GM12891 (cell line): ENCODE data around the gene MYCBPAP.

Experiments
- DNase-seq: peaks from one replicate; pipeline ENCODE4 v3.0.0; 2011; ENCODE audit warnings: low spot score; ENCODE audit not compliant: insufficient read length
- FAIRE-seq: peaks from 2 replicates; lab custom pipeline; 2011; peaks lifted over from hg19 to GRCh38; lab: Jason Lieb, UNC
- PAX5 ChIP-seq: IDR thresholded peaks from 2 replicates; pipeline ENCODE4 v1.6.1; 2011; ENCODE audit warnings: low read length, moderate library complexity, mild to moderate bottlenecking; ENCODE audit not compliant: insufficient read depth, severe bottlenecking
- POLR2A ChIP-seq: IDR thresholded peaks from 2 replicates; pipeline ENCODE4 v1.6.1; 2011; ENCODE audit warnings: low read depth, low read length, control low read depth
- POLR2AphosphoS5 ChIP-seq: IDR thresholded peaks from 2 replicates; pipeline ENCODE4 v1.6.1; 2011; ENCODE audit warnings: low read depth, low read length, control low read depth
- POU2F2 ChIP-seq: IDR thresholded peaks from 2 replicates; pipeline ENCODE4 v1.6.1; 2011; ENCODE audit warnings: low read depth, mild to moderate bottlenecking, control low read depth, low read length, moderate library complexity
- SPI1 ChIP-seq: IDR thresholded peaks from 2 replicates; pipeline ENCODE4 v1.6.1; 2011; ENCODE audit warnings: low read depth, low read length, control low read depth
- TAF1 ChIP-seq: IDR thresholded peaks from 2 replicates; pipeline ENCODE4 v1.6.1; 2011; ENCODE audit warnings: low read depth, low read length, control low read depth

Gene MYCBPAP

DNA sequence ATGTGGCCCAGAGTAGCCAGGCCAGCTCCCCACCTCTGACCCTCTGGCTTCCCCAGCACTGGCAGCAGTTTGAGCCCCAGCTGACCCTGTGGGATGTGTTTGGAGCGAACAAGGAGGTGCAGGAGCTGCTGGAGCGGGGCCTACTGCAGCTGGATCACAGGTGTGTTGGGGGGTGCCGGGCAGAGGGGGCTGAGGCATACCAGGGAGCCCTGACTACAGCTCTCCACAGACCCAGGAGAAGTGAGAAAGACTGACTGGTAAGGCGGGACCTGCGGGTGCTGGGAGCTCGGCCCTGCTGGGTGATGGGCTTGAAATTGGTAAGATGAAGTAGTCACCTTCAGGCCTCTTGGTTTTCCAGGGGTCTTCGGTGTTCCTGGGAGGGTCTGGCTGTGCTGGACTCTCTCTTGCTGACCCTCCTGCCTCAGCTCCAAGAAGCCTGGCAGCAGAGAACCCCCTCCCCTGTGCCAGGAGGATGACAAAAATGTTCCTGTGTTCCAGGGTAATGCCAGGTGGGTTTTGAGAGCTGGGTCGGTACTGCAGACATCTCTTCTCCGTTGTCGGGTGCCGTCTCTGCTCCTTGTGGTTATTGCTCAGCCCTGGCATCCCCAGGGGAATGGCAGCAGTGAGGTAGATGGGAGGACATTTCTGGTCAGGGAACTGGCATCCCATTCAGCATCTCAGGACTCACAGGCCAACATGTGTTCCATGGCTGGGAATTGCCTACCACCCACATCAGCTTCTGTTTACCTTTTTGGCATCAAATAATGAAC, 23.7 kb upstream of the MYCBPAP start:
- FAIRE-seq (no peak), DNase-seq (no peak)
- TF ChIP-seq TAF1 (no peak), POLR2A (no peak), PAX5 (no peak), POLR2AphosphoS5 (no peak), SPI1 (no peak), POU2F2 (no peak)

DNA sequence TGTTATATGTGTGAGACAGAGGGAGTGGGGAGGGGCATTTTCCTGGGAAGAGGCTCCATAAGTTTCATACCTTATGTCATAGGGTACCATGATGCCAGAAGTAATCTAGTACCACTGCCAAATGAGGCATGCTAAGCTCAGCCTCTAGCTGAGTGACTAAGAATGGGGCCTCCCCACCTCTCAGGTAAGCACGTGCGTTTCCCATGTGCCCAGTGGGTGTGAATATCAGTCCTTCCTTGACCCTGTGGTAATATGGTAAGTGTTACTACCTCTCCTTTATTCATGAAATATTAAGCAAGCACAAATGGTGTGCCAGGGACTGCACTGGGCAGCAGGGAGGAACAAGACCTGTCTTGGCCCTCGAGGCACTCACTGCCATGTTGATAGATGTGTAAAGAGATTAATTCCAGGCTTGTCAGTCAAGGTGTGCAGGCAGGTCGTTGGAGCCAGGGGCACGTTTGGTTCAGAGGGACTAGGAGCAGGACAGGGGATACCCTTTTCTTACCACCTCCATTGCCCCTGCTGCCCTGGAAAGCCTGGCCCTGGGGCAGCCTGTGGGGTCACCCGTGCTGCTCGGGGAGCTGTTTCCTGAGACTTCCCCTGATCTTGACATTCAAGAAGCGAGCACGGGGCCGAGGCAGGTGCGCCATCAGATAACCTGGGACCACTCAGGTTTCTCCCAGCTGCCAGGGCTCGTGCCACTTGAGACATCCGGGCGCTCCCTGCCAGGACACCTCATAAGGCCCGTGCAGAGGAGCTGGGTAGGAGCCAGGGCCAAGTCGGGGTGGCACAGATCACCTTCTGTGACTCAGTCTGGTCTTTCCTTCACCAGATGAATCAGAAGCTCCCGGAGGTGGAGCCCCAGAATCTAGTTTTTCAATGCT, 20.8 kb upstream of the MYCBPAP start:
- FAIRE-seq, result no peak

DNA sequence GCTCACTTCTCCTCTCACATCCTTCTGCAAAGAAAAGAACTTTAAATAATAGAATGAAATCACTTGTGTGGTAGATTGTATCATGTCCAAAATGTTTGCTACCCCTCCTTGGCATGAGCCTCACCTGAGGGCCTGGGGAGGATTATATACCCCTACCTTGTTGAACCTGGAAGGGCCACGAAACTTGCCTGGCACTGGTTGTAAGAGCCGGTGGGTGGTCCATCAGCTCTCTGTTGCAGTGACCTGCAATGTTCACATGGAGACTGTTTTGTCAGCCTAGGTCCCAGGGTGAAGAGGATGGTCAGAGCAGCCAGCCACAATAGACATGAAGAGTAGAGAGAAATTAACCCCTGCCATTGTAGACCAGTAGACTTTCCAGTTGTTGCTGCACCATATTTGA, 19.4 kb upstream of the MYCBPAP start:
- FAIRE-seq, result no peak

More for the DNA sequence above, 20.8 kb upstream of the MYCBPAP start:
- DNase-seq, result no peak
- TF ChIP-seq SPI1 (no peak), POU2F2 (no peak), TAF1 (no peak), POLR2AphosphoS5 (no peak), PAX5 (no peak), POLR2A (no peak)

DNA sequence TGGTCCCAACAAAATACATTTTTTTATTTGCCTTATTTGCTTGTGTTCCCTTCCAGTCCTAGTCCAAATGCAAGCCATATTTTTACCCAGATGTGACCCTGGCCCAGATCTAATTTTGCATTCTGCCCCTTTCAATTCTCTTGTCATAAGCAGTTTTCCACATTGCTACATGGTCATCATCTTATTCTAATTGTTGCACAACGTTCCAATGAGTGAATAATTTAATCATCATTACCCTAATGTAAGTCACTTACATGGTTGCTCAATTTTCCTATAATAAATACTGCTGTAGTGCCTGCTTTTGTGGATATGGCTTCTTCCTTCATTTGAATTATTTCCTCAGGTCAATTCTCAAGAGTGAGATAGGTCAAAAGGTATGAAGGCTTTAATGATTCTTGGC, 16.7 kb upstream of the MYCBPAP start:
- FAIRE-seq, result no peak
- DNase-seq, result no peak
- no peak for TF ChIP-seq POLR2AphosphoS5
- no peak for TF ChIP-seq PAX5
- no peak for TF ChIP-seq POLR2A
- TF ChIP-seq TAF1, result no peak
- no peak for TF ChIP-seq POU2F2
- no peak for TF ChIP-seq SPI1

More for the DNA sequence above, 19.4 kb upstream of the MYCBPAP start:
- no peak for DNase-seq
- TF ChIP-seq POLR2A, result no peak
- TF ChIP-seq POLR2AphosphoS5, result no peak
- no peak for TF ChIP-seq TAF1
- TF ChIP-seq SPI1, result no peak

DNA sequence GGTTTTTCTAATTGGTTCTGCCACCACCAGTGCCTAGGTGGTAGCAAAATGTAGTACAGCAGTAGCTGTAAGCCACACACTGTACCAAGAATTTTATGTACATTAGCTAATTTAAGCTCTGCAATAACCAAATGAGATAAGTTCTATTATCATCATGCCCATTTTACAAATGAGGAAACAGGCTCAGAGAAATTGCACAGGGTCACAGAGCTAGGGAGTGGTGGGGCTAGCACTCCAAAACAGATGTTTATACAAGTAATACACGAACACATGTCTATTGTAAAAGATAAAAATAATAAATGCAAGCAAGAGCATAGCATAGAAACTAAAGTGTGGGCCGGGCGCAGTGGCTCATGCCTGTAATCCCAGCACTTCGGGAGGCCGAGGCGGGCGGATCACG, 16.0 kb upstream of the MYCBPAP start:
- TF ChIP-seq TAF1, result no peak
- TF ChIP-seq PAX5, result no peak
- no peak for TF ChIP-seq POU2F2
- TF ChIP-seq POLR2AphosphoS5, result no peak
- no peak for TF ChIP-seq POLR2A
- no peak for TF ChIP-seq SPI1
- no peak for FAIRE-seq
- no peak for DNase-seq

DNA sequence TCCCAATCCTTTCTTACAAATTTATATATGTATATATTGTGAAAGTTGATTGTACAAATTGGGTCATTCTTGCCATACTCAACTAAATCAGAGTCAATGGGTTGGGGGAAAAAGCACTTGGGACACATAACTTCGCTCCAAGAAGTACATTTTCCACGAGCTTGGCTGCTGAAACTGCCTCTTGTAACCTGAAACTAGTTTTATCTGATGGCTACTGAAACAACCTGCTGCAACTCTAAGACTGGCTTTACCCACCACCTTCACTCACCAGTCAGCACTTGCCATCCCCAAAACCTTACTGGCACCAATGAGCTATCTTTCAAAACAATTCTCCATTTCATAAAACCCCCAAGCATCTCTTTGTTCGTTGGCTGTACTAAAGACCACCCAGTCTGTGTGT, 14.5 kb upstream of the MYCBPAP start:
- FAIRE-seq (no peak), DNase-seq (no peak)
- TF ChIP-seq SPI1 (no peak), POLR2A (no peak), TAF1 (no peak), POLR2AphosphoS5 (no peak), POU2F2 (no peak), PAX5 (no peak)

DNA sequence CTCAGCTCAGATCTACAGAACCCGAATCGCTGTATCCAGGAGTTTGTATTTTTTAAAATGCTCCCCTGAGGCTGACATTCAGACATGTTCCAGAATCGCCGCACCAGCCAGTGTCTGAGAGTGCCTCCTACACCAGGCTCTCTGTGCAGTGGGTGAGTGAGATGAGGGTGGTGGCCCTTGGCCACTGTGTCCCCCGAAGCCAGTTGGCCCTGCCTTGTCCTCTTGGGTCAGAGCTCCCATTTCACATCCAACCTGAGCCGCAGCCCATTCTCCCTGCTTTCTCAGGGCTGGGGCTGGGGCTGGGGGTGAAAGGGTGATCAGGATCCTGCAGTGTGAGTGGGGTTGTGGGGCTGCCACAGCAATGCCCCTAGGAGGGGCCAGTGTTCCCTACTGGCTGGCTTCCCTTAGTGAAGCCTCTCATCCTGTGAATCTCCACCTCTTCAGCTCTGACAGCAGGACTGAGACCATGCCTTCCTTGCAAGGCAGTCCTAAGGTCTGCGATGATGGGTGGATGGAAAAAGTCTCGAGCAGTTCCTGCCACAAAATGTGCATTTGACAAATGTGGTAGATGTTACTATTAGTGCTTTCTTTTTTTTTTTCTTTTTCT, 12.9 kb upstream of the MYCBPAP start:
- DNase-seq (no peak), FAIRE-seq (no peak)
- TF ChIP-seq POU2F2, result no peak
- no peak for TF ChIP-seq POLR2AphosphoS5
- TF ChIP-seq PAX5, result no peak
- no peak for TF ChIP-seq POLR2A
- TF ChIP-seq SPI1, result no peak
- TF ChIP-seq TAF1, result no peak

DNA sequence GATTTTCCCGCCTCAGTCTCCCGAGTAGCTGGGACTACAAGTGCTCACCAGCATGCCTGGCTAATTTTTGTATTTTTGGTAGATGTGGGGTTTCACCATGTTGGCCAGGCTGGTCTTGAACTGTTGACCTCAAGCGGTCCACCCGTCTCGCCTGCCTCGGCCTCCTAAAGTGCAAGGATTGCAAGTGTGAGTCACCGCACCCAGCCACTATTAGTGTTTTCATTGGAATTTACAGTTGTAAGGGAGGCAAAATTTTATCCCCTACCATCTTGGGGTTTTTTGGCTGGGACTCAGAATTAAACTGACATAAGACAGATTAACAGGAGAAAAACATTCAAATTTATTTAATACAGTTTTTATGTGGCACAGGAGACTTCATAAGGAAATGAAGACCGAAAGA, 12.3 kb upstream of the MYCBPAP start:
- DNase-seq (no peak), FAIRE-seq (no peak)
- TF ChIP-seq POLR2A (no peak), TAF1 (no peak), POLR2AphosphoS5 (no peak), SPI1 (no peak), PAX5 (no peak), POU2F2 (no peak)
